A549 treated with AZD9567 at 1 μM for 4 hours (cell line): Measurements from ENCODE around the gene ARHGEF33. TPM values are rescaled to one million over a fixed set of nuclear protein-coding genes. Genes with fewer than 3 reads are reported as not detected.

Source experiments
- total RNA-seq: library from RNA; stranded (reverse); fragments of 200-300 nt; extraction: Qiagen RNA extraction; gene quantifications from 5 replicates; pipeline ENCODE4 v1.2.3, GENCODE V29; 2022; ENCODE audit not compliant: insufficient read depth

The ARHGEF33 gene
- total RNA-seq, result 0.02 to 0.11 TPM (median 0.10 TPM) in 3 of 5 replicates, not detected in the others

GRCh38 chr2:38889575-38889974 lies at the start of gene ARHGEF33:
Gene ARHGEF33, plus strand, starts transcription at chr2:38889875. Its CDS starts 29,573 bp downstream, at chr2:38919448.

GRCh38 chr2:38875576-38876367 lies 13.9 kb upstream of the ARHGEF33 start, which contains the start of the genes DHX57 and MORN2:
Gene DHX57, minus strand, starts transcription at chr2:38875934. Its CDS starts 7,529 bp downstream, at chr2:38868405.
Gene MORN2, plus strand, starts transcription at chr2:38875976.

Other genes with a start within 250 kb of the ARHGEF33 start
- 14.7 to 20.2 TPM (median 15.2 TPM) in 5 replicates for gene GALM, start 223.8 kb upstream of the ARHGEF33 start, total RNA-seq
- 307 to 415 TPM (median 374 TPM) in 5 replicates for gene SRSF7, start 138.5 kb upstream of the ARHGEF33 start, total RNA-seq
- gene GEMIN6, start 111.7 kb upstream of the ARHGEF33 start, total RNA-seq, result 29.5 to 39.7 TPM (median 39.2 TPM) in 5 replicates
- 17.1 to 19.5 TPM (median 19.0 TPM) in 5 replicates for gene DHX57, start 13.9 kb upstream of the ARHGEF33 start, total RNA-seq
- gene MORN2, start 13.9 kb upstream of the ARHGEF33 start, total RNA-seq, result 38.3 to 61.2 TPM (median 40.2 TPM) in 5 replicates
- 12.0 to 19.0 TPM (median 15.8 TPM) in 5 replicates for gene SOS1, start 231.2 kb downstream of the ARHGEF33 start, total RNA-seq